NB4 (cell line): Measurements from ENCODE around the gene THBS4.
A peak's percentile ranks its signal among the peaks of the same experiment; 100 is the strongest.

Source experiments
- DNase-seq: peaks from one replicate; pipeline ENCODE4 v3.0.0; 2010; ENCODE audit warnings: low read depth
- H3K4me3 ChIP-seq: one replicate; pipeline ENCODE4 v1.5.1; 2011; ENCODE audit warnings: mild to moderate bottlenecking, low read depth, low read length, moderate library complexity
- MYC ChIP-seq: IDR thresholded peaks from 2 replicates; pipeline ENCODE4 v1.6.1; 2011; ENCODE audit warnings: low read depth, low read length
- POLR2A ChIP-seq: IDR thresholded peaks from 2 replicates; pipeline ENCODE4 v1.6.1; 2011; ENCODE audit warnings: mild to moderate bottlenecking; ENCODE audit not compliant: insufficient read length; ENCODE audit errors: extremely low read depth
- TF ChIP-seq, protein P1 (sequence below): IDR thresholded peaks from one replicate; pipeline ENCODE4 v1.5.1; 2012; ENCODE audit warnings: low read depth, low read length
- TF ChIP-seq, protein P2 (sequence below): IDR thresholded peaks from 2 replicates; pipeline ENCODE4 v1.6.1; 2011; ENCODE audit warnings: low read depth, low read length

THBS4 gene

DNA sequence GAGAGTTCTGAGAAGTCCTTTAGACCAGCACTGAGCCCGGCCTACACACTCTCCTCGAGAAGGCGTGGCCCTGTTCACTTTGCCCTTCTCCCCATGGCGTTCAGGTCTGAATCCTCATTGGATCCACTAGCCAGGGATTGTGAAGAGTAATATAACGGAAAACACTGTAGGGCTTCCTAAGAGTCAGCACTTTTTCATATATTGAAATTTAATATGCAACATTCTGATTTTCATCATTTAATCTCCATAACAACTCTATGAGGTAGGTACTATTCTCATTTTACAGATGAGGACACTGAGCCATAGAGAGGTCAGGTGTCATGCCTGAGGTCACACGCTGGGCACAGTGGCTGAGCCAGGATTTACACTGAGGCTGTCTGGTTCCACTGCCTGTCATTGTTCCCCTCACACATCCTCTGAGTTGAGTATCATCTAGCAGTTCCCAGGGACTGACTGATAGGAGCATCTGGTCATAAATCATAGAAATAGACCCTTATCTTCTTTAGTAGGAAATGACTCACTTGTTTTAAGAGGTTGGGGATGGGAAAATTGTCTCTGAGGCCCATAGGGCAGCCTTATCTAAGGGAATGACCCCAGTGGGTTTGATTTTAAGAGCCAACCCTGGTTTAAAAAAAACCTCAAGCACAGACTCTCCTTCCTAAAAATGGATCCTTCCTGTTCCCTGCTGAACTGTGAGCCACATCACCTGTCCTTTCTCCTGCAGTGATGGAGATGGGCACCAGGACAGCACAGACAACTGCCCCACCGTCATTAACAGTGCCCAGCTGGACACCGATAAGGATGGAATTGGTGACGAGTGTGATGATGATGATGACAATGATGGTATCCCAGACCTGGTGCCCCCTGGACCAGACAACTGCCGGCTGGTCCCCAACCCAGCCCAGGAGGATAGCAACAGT lies 41.2 kb downstream of the THBS4 start:
- H3K4me3 ChIP-seq, result no peak overlapping the region
- TF ChIP-seq, protein P1, sequence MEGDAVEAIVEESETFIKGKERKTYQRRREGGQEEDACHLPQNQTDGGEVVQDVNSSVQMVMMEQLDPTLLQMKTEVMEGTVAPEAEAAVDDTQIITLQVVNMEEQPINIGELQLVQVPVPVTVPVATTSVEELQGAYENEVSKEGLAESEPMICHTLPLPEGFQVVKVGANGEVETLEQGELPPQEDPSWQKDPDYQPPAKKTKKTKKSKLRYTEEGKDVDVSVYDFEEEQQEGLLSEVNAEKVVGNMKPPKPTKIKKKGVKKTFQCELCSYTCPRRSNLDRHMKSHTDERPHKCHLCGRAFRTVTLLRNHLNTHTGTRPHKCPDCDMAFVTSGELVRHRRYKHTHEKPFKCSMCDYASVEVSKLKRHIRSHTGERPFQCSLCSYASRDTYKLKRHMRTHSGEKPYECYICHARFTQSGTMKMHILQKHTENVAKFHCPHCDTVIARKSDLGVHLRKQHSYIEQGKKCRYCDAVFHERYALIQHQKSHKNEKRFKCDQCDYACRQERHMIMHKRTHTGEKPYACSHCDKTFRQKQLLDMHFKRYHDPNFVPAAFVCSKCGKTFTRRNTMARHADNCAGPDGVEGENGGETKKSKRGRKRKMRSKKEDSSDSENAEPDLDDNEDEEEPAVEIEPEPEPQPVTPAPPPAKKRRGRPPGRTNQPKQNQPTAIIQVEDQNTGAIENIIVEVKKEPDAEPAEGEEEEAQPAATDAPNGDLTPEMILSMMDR, result no peak
- TF ChIP-seq POLR2A, result no peak
- no peak for TF ChIP-seq MYC
- TF ChIP-seq, protein P2, sequence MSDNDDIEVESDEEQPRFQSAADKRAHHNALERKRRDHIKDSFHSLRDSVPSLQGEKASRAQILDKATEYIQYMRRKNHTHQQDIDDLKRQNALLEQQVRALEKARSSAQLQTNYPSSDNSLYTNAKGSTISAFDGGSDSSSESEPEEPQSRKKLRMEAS, result no peak
- peak; percentile 35 for DNase-seq

DNA sequence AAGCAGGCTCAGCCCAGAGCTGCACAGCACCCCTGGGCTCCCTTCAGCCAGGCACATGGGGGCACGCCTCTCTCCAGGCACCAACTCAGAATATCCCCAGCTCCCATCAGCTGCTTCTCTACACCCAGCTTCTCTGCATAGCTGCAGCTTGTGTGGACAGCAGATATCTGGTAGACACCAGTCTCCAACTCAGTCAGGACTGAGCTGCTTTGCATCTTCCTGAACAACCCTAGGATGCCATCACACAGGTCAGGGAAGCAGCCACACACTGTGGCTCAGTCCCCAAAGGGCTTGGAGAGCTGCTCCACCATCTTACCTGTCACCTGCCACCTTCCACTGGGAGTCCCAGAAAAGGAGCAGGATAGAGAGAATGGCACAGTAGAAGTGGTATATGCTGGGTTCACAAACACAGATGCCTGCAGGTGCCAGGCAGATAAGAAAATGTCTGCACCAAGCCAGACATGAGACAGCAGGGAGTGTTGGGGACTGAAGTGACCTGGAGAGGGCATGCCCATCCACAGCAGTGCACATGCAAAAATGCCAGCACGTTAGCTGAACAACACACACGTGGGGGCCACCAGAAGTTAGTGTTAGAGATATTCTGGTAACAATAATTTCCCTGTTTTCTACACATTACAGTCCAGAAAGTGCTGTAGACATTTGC lies 42.0 kb downstream of the THBS4 start:
- TF ChIP-seq, protein P1, result no peak
- no peak for TF ChIP-seq POLR2A
- TF ChIP-seq MYC, result no peak
- no peak overlapping the region for H3K4me3 ChIP-seq
- no peak for DNase-seq

DNA sequence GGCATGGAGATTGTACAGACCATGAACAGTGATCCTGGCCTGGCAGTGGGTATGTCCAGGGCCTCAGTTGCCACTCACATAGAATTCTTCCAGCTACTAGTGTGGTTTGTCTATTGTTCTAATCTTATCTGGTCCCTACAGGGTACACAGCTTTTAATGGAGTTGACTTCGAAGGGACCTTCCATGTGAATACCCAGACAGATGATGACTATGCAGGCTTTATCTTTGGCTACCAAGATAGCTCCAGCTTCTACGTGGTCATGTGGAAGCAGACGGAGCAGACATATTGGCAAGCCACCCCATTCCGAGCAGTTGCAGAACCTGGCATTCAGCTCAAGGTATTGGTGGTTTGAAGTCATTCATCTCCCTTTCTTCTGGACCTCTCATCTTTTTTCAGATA lies 43.8 kb downstream of the THBS4 start:
- DNase-seq, result no peak
- H3K4me3 ChIP-seq, result no peak overlapping the region
- no peak for TF ChIP-seq MYC
- TF ChIP-seq, protein P2, result no peak
- TF ChIP-seq, protein P1, result no peak

DNA sequence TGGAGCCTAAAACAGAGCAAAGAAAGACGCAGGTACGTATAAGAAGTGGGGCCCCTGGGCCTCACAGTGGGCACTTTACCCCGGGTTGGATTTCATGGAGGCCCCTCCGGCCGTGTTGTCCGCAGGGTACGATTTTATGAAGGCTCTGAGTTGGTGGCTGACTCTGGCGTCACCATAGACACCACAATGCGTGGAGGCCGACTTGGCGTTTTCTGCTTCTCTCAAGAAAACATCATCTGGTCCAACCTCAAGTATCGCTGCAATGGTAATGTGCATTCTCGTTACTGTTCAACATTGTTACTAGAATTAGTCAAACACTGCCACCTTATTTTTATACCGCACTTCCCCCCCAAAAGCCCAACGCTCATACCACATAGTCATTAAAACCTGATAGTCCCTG lies 47.1 kb downstream of the THBS4 start:
- no peak overlapping the region for H3K4me3 ChIP-seq
- no peak for DNase-seq
- TF ChIP-seq, protein P2, result no peak
- TF ChIP-seq MYC, result no peak
- TF ChIP-seq, protein P1, result no peak

DNA sequence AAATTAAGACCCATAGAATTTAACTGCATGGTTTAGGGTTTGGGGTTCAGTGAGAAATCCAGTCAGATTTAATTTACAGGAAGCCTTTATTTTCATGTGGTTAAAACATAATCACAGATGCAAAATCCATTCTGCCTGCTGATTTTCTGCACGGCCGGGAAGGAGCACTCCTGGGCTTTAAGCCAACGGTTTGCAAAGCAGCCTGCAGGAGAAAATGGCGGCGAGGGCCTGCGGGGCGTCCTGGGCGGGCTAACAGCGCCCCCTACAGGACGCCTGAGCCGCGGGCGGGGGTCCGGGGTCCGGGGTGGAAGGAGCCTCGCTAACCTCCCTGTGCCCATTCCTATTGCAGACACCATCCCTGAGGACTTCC lies 47.6 kb downstream of the THBS4 start:
- no peak for TF ChIP-seq MYC
- TF ChIP-seq, protein P1, result peak; percentile 46
- H3K4me3 ChIP-seq, result no peak overlapping the region
- DNase-seq, result peak; percentile 66
